Activated naive CD4-positive, alpha-beta T cell treated with anti-CD3 and anti-CD28 coated beads, Interleukin-2, amount 50 U/mL, for 16 hours (primary cell): Measurements from ENCODE around the gene CCNL2.
"Not testable (repeated sequence)": the region's sequence is repeated elsewhere in the genome, so short reads cannot be mapped to it uniquely, and the experiment has no call there.

Experiments used
- DNase-seq: peaks from one replicate; pipeline ENCODE4 v3.0.0-alpha.2; 2020

CCNL2 gene

GRCh38 chr1:1432274-1432950, 33.3 kb upstream of the CCNL2 start:
- DNase-seq = no peak

GRCh38 chr1:1431845-1432273, 32.7 kb upstream of the CCNL2 start:
- no peak for DNase-seq

GRCh38 chr1:1430992-1431844, 32.1 kb upstream of the CCNL2 start:
- DNase-seq = no peak

GRCh38 chr1:1430114-1430982, 31.2 kb upstream of the CCNL2 start:
- DNase-seq = no peak

DNA sequence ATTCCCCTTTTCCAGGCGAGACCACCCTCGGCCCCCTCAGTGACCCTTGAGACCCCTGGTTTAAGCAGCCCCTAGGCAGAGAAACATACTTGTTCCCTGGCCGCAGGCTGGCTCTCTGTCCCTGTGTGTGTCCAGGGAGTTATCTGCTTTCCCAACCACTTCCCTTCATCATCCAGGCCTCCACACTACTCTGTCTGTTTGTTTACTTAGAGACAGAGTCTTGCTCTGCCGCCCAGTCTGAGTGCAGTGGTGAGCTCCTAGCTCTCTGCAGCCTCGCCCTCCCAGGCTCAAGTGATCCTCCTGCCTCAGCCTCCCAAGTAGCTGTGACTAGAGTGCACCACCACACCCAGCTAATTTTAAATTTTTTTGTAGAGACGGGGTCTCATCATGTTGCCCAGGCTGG, 30.5 kb upstream of the CCNL2 start:
- DNase-seq = no peak

DNA sequence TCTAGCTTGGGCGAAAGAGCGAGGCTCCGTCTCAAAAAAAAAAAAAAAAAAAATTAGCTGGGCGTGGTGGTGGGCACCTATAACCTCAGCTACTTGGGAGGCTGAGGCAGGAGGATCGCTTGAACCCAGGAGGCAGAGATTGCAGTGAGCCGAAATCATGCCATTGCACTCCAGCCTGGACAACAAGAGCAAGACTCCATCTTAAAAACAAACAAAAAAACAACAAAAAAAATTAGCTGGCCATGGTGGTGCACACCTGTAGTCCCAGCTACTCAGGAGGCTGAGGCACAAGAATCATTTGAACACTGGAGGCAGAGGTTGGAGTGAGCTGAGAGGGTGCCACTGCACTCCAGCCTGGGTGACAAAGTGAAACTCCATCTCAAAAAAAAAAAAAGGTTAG, 29.8 kb upstream of the CCNL2 start:
- DNase-seq = not testable (repeated sequence)

DNA sequence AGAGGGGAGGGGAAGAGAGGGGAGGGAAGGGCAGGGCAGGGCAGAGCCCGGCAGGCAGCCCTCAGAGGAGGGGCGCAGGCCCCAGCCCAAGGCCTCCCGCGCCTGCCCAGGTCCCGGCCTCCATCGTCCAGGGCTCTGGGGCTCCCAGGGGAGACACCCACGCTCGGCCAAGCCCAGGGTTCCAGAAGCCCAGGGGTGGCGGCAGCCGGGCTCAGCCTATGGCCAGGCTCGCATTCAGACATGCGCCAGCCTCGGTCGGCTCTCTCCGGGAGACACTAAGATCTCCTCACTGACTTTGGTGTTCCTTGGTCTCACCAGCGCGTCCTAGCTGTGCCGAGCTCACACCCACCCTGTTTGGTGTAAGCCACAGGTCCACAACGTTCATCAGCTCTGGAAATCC, 29.0 kb upstream of the CCNL2 start:
- no peak for DNase-seq

GRCh38 chr1:1427820-1428148, 28.6 kb upstream of the CCNL2 start:
- no peak for DNase-seq

DNA sequence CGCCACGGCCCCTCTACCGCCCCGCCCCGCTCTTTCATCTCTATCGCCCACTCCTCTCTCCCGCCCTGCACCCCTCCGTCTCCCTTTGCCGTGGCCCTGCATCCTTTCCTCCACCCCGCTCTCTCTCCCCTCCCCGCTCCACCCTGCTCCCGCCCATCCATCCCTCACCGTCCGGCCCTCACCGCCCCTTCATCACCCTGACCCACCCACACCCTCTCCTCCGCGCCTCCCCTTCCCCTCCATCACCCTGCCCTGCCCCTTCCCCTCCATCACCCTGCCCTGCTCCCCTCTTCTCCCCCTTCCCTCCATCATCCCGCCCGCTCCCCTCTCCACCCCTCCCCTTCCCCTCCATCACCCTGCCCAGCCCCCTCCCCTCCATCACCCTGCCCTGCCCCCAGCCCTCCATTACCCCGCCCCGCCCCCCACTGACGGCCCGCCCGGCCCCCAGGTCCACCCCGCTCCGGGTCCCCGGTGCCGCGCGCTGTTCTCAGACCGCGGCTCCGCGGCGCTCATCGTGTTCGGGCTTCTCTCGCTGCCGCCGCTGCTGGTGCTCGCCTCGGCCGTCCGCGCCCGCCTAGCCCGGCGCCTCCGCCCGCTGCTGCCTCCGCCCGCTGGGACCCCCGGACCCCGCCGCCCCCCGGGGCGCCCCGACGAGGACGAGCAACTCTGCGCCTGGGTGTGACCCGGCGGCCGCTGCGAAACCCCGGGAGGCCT, 28.1 kb upstream of the CCNL2 start:
- no peak for DNase-seq

DNA sequence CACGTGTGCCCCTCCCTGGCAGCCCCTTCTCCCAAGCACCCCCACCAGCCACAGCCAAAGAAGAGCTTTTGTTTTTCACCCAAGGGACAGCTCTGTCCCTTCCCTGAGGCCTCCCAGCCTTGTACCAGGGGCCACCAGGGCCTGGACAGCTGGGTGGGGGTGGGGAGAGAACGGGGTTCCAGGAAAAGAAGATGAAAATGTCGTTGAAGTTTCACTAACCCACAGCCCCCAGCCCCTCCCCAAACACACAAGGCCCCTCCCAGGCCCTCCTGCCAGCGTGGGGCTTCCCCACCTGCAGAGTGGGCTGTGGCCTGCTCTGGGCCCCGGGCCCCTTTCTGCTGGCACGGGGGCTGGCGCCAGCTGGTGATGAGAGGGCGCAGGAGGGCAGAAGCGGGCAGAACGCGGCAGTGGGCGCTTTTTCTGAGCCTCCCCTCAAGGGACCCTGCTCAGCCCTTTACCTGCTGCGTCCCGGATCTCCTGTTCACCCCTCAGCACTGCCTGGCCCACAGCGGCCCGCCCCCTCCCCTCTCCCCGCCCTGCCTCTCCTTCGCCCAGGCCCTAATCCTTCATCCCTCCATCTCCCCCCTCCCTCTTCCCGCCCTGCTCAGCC, 27.5 kb upstream of the CCNL2 start:
- DNase-seq = no peak

DNA sequence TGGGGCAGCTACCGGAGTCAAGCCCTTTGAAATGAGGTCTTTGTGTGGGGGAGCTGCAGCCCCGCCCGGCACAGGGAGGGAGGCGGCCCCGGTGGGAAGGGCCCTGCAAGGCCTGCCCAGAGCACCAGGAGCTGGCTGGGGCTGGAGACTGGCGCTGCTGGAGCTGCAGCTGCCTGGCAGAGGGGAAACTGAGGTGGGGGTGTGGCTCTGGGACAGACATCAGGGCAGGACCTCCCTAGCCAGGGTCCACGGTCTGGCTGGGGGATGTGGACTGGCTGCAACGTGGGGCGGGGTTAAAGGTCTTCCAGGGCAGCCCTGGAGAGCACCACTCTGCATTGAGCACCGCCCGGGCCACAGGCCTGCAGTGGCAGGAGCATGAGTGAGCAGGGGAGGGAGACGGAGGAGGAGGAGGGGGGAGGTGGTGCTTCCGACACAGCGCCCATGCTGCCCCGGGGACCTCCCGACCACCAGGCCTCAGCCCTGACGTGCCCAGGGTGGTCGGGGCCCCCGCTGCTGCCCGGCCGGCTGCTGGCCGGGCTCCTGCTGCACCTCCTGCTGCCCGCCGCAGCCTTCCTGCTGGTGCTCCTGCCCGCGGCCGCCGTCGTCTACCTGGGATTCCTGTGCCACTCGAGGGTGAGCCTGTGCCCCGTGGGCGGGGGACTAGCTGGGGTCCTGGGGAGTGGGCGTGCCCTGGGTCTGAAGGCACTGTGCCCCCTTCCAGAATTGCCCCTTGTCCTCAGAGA, 26.8 kb upstream of the CCNL2 start:
- no peak for DNase-seq

GRCh38 chr1:1425426-1425752, 26.3 kb upstream of the CCNL2 start:
- no peak for DNase-seq

- no peak for DNase-seq
These were observed 25.6 kb upstream of the CCNL2 start for GRCh38 chr1:1424707-1425106.

GRCh38 chr1:1423245-1423597, 24.1 kb upstream of the CCNL2 start:
- DNase-seq = no peak

GRCh38 chr1:1422465-1423244, 23.5 kb upstream of the CCNL2 start:
- DNase-seq = no peak

- no peak for DNase-seq
These were observed 22.9 kb upstream of the CCNL2 start for GRCh38 chr1:1421907-1422464.

DNA sequence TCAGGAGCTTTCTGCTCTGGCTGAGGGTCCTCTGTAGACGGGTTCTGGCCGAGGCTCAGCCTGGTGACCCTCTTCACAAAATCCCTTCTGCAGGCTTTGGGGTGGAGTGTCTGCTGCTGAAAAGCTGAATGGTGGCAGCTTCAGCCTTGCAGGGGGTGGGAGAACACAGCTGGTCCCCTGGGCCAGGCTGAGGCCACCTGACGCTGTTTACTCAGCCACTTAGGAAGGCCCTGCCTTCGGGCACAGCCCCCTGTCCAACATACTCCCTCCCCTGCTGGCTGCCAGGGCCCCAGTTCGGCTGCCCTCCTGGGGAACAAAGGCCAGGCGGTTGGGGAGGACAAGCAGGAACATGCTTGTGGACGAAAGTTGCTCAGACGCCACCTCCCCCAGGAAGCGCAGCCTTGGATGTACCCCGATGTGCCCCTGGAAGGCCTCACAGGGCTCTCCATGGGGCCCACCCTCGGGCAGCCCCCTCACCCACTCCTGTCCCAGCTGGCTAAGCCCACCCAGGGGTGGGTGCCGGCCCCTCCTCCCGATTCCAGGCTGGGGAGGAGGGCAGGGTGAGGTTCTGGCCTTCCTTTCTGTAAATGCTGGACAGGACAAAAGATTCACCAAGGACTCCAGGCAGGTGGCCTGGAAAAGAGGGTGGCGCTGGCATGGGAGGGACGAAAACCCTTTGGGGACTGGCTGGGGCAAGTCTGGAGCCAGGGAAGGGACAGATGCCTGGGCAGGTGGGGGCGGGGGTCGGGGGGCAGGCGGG, 22.2 kb upstream of the CCNL2 start, which contains the start of gene ANKRD65:
Gene ANKRD65, minus strand, starts transcription at position 130 of the 760 bp plus-strand sequence. CDS start 271 bp downstream, outside the sequence.
- no peak for DNase-seq

DNA sequence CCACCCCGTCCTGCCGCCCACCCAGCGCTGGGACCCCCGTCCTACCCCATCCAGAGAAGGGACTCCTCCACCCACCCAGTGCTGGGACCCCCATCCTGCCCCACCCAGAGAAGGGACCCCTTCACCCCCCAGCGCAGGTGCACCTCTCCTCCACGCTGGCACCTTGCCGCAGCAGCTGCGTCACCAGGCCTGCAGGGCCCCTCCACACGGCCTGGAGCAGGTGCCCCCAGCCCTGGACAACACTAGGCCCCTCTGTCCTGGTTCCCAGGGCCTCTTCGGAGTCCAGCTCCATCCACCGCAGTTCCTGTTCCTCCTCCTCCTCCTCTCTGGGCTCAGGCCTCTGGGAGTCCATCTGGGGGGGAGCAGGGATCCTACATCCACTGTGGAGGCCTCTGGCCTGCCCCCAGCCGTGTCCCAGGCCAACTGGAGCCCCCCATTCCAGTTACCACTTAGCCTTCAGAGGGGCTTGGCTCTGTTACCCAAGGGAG, 21.6 kb upstream of the CCNL2 start:
- no peak for DNase-seq

GRCh38 chr1:1419813-1420653, 20.9 kb upstream of the CCNL2 start:
- no peak for DNase-seq
